ENCODE measurements around the gene APBA2.

APBA2 gene

GRCh38 chr15:29034151-29034550 lies 148.4 kb downstream of the APBA2 start:
- Histone ChIP-seq H3K27ac (ENCODE audit: low read depth, low read length, poor library complexity, severe bottlenecking) (no peak overlapping the region), H2AFZ (ENCODE audit: low read length) (no peak overlapping the region), H3K9me3 (ENCODE audit: low read length) (no peaks in the 10 kb centered on the region), H3K9ac (ENCODE audit: low read length) (no peak overlapping the region), H3K27me3 (ENCODE audit: insufficient read depth, low read length) (no peaks in the 10 kb centered on the region), H3F3A (ENCODE audit: insufficient read depth, low read length) (no peaks in the 10 kb centered on the region), H3K9me2 (ENCODE audit: low read depth, low read length) (no peaks in the 10 kb centered on the region), H3K4me1 (ENCODE audit: insufficient read depth, low read length, severe bottlenecking) (no peaks in the 10 kb centered on the region), H3K36me3 (ENCODE audit: insufficient read depth, low read length) (no peaks in the 10 kb centered on the region), H3K79me2 (ENCODE audit: insufficient read depth, low read length) (no peaks in the 10 kb centered on the region), H4K20me1 (ENCODE audit: insufficient read depth, low read length) (no peaks in the 10 kb centered on the region), H3K4me3 (ENCODE audit: low read depth, low read length, poor library complexity, severe bottlenecking) (no peak overlapping the region), H3K4me2 (ENCODE audit: low read length) (no peak overlapping the region)
- TF ChIP-seq EZH2 (IDR thresholded peaks at IDR 0.05; ENCODE audit: borderline replicate concordance, low read length) (no peak), CTCF (IDR thresholded peaks at IDR 0.05; ENCODE audit: low read length) (no peak)

- Histone ChIP-seq H3K4me1 (ENCODE audit: insufficient read depth, low read length, severe bottlenecking) (no peaks in the 10 kb centered on the region), H3K27ac (ENCODE audit: low read depth, low read length, poor library complexity, severe bottlenecking) (no peak overlapping the region), H3K4me3 (ENCODE audit: low read depth, low read length, poor library complexity, severe bottlenecking) (no peak overlapping the region), H3F3A (ENCODE audit: insufficient read depth, low read length) (no peaks in the 10 kb centered on the region), H3K9me2 (ENCODE audit: low read depth, low read length) (no peaks in the 10 kb centered on the region), H3K79me2 (ENCODE audit: insufficient read depth, low read length) (no peaks in the 10 kb centered on the region), H3K4me2 (ENCODE audit: low read length) (no peak overlapping the region), H3K9ac (ENCODE audit: low read length) (no peak overlapping the region), H3K27me3 (ENCODE audit: insufficient read depth, low read length) (no peaks in the 10 kb centered on the region), H4K20me1 (ENCODE audit: insufficient read depth, low read length) (no peaks in the 10 kb centered on the region), H3K9me3 (ENCODE audit: low read length) (no peaks in the 10 kb centered on the region), H3K36me3 (ENCODE audit: insufficient read depth, low read length) (no peaks in the 10 kb centered on the region), H2AFZ (ENCODE audit: low read length) (no peak overlapping the region)
- TF ChIP-seq CTCF (IDR thresholded peaks at IDR 0.05; ENCODE audit: low read length): no peak
- TF ChIP-seq EZH2 (IDR thresholded peaks at IDR 0.05; ENCODE audit: borderline replicate concordance, low read length): no peak
Measured at GRCh38 chr15:29034593-29035335, 149.0 kb downstream of the APBA2 start.

GRCh38 chr15:29035336-29036285 lies 149.8 kb downstream of the APBA2 start:
- Histone ChIP-seq H3K9ac (ENCODE audit: low read length) (no peak overlapping the region), H3K4me3 (ENCODE audit: low read depth, low read length, poor library complexity, severe bottlenecking) (no peak overlapping the region), H2AFZ (ENCODE audit: low read length) (no peak overlapping the region), H4K20me1 (ENCODE audit: insufficient read depth, low read length) (no peaks in the 10 kb centered on the region), H3K79me2 (ENCODE audit: insufficient read depth, low read length) (no peaks in the 10 kb centered on the region), H3K9me3 (ENCODE audit: low read length) (no peaks in the 10 kb centered on the region), H3K9me2 (ENCODE audit: low read depth, low read length) (no peaks in the 10 kb centered on the region), H3F3A (ENCODE audit: insufficient read depth, low read length) (no peaks in the 10 kb centered on the region), H3K27ac (ENCODE audit: low read depth, low read length, poor library complexity, severe bottlenecking) (no peak overlapping the region), H3K36me3 (ENCODE audit: insufficient read depth, low read length) (no peaks in the 10 kb centered on the region), H3K27me3 (ENCODE audit: insufficient read depth, low read length) (no peaks in the 10 kb centered on the region), H3K4me2 (ENCODE audit: low read length) (no peak overlapping the region), H3K4me1 (ENCODE audit: insufficient read depth, low read length, severe bottlenecking) (no peaks in the 10 kb centered on the region)
- TF ChIP-seq CTCF (IDR thresholded peaks at IDR 0.05; ENCODE audit: low read length) (no peak), EZH2 (IDR thresholded peaks at IDR 0.05; ENCODE audit: borderline replicate concordance, low read length) (no peak)

All from OCI-LY1 (cell line).